SHP77 (cell line): ENCODE measurements around the gene R3HDM4.

Experiments used
- DNase-seq, 2 experiments: peaks; one replicate each; lab custom pipeline; 2025; lab: John Stamatoyannopoulos, UW

Gene R3HDM4

DNA sequence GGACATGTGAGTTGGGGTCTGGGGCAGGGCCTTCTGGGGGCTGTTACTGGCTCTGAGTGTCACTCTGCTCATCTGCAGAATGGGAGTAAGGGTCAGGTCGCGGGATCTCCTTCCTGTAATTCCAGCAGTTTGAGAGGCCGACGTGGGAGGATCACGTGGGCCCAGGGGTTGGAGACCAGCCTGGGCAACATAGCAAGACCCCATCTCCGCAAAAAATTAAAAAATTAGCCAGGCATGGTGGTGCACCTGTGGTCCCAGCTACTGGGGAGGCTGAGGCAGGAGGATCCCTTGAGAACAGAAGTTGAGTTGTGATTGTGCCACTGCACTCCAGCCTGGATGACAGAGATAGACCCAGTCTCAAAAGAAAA, 16.9 kb upstream of the R3HDM4 start:
- no peak for DNase-seq

DNA sequence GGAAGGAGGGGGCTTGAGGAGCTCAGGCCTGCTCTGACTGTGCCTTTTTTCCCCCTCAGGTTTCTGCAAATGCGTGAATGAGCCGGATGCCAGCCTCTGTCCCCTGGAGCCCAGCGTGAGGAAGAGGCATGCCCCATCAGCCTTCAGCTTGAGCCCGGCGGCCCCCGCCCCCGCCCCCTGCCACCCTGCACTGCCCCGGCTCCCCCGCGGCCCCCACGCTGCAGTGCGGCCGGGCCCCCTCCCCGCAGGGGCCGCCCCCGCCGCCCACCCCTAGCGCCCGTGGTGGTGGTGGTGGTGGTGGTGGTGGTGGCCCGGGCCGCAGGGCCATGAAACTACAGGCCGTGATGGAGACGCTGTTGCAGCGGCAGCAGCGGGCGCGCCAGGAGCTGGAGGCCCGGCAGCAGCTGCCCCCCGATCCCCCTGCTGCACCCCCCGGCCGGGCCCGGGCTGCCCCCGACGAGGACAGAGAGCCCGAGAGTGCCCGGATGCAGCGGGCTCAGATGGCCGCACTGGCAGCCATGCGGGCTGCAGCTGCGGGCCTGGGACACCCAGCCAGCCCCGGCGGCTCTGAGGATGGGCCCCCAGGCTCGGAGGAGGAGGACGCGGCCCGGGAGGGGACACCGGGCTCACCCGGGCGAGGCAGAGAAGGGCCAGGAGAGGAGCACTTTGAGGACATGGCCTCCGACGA, 16.3 kb upstream of the R3HDM4 start:
- DNase-seq: no peak

DNA sequence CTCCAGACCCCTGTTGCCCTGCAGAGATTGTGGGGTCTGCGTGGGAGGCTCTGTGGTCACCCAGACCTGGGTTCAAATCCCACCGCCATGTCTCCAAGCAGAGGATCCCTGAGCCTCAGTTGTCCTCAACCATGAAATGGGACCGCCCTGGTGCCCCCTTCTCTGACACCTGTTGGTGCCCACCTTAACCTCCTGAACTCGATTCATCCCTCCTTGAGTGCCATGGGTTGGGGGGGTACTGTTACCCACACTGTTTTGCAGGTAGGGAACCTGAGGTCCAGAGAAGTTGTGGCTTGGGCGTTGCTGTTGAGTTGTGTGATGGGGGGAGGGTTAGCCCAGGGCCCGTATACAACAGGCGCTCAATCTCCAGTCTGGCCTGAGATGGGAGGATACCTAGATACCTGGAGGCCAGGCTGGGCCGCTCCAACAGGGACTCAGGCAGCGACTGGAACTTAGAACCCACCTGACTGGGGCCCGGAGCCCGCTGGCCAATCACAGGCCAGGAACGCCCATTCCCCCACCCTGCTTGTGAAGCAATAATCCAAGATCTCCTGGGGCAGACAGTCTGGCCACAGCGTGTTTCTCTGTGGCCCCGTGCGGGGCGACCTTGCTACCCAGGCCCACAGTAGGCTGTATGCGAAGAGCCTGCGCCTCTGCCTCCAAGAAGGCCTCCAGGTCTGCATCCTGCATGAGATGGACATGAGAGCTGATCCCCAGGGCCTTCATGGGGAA, 15.6 kb upstream of the R3HDM4 start:
- DNase-seq: no peak

DNA sequence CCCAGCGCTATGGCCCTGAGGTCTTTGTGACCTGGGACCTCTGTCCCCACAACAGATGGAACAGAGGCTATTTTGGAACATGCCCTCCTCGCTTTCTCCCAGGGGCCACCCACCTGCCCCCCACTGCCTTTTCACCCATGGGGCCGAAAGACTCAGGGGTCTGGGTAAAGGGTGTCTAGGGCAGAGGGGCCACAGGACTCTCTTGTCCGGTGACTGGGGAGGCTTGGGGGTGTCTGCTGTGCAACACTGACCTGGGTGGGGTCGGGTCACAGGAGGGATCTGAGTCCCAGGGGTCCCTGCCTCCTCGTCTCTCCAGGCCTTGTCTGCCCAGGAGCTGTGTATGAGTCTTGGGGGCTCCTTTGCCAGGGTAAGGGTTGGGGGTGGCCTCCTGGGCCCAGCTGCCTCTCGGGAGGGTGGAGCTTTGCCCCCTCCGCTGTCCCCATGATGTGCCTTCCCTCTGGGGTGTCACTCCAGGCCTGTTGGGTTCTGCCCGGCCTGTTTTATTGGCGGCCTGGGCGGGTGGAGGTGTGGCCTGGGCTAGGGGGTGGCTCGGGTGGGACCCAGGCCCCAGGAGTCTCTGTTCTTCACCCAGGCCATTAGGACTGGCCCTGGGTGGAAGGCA, 14.9 kb upstream of the R3HDM4 start:
- no peak for DNase-seq

DNA sequence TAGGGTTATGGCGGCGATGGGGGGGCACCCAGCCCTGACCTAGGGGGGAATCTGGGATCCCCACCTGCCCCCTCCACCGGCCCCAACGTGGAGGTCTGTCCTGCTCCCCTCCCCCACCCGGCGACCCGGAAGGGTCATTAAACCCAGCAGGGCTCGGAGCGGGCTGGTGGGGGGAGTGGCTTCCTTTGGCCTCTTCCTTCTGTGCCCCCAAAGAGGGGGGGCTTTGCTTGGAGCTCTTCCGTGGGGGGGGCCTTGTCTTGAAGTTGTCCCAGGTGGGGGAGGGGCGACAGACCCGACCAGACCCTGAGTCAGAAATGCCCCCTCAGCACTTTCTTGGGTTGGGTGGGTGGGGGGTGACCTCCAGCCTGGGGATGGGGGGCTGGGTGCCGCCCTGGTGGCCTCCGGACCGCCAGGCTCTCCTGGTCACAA, 14.3 kb upstream of the R3HDM4 start:
- no peak for DNase-seq

DNA sequence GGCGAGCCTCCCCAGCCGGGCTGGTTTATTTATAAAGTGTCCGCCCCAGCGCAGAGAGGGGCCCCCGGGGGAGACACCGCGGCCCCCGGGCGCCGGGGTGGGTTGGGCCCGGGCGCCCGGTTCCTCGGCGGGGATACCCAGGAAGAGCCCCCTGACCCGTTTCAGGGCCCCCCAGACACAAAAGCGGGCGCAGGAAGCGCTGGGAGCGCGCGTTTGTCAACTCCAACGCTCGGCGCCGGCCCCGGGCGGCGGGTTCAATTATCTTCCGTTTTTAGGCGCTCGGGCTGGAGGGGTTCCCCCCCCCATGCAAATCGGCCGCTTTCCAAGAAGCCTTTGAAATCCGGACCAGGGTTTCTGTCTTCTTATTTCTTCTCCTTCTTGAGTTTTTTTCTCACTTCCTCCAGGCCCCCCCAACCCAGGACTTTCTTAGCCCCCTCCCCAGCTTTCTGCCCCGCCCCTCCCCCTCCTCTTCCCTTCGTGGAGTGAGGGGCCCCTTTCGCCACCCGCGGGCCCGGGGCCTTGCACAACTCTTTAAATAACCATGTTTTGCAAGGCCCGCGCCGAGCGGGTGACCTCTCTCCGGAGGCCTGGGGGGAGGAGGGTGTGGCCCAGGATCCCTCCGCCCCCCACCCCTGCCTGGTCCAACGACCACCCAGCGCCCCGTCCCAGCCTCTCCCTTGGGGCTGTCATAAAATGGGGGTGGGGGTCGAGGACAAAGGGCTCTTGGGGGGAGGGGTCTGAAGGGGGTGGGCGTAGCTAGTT, 13.8 kb upstream of the R3HDM4 start:
- DNase-seq: no peak

DNA sequence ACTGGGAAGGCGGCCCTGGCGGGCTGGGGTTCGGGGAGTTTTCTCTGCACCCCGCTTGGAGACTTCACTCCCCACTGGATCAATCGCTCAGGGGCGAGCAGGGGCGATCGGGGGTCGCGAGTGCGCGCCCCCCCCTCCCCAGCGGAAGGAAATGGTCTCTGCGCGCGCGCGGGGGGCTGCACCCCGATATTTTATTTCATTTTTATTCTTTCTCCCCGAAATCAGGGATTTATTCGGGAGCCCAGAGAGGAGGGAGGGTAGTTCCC, 13.2 kb upstream of the R3HDM4 start:
- DNase-seq: no peak

DNA sequence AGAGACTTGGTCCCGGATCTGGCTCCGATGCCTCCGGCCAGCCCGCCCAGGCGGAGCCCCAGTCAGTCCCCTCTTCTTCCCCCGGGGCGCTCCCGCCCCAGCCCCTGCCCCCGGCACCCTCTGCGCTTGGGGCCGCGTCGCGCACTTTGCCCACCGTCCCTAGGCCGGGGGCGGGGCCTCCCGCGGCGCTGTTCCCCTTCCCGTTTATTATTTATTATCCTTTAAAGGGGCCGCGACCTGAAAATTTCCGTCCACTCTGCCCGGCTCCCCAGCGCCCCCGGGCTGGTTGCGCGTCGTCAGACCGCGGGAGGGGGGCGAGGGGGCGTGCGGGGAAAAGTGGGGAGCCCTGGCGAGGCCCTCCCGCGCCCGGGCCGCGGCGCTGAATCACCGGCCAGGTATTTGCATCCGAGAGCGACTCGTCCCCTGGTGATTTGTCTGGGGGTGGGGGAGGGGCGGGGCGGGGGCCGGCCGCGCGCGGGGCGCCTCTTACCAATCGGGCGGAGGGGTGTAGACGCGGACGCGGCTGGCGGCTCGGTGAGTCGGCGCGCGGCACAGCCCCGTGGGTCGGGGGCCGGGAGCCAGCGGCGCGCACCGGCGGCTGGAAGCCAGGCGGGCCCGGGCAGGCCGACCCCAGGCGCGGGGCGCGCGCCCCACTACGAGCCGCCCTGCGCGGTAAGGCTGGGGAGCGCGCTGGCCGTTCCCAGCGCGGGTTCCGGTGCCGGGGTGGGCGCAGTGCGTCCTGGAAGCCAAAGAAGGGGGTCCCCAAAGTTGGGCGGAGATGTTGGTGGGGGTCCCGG, 12.7 kb upstream of the R3HDM4 start, which contains the start of gene ARID3A:
Gene ARID3A (plus strand): TSS at position 510 of the 797 bp plus-strand sequence. CDS start 3,494 bp downstream, outside the sequence.
- peak; percentile 65 to 83 for DNase-seq

DNA sequence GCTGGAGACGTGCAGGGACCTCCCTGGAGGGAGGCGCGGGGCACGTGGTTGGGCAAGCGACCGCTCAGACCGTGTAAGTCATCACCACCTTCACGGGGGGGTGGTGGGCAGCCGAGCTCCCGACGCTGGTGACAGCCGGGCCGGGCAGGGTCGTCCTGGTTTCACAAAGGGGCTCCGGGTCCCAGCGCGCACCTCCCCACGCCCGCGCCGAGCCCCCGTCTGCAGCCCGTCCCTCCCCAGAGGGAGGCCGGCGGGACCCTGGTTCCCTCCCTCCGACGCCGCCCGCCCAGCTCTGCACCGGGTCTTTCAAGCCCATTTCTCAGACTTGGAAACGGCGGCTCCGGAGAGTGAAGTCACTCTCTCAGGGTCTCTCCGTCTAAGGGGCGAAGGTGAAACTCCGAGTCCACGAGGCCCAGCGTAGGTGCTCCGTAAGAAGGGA, 12.1 kb upstream of the R3HDM4 start:
- peak in 1 of 2 experiments; percentile 83 for DNase-seq

DNA sequence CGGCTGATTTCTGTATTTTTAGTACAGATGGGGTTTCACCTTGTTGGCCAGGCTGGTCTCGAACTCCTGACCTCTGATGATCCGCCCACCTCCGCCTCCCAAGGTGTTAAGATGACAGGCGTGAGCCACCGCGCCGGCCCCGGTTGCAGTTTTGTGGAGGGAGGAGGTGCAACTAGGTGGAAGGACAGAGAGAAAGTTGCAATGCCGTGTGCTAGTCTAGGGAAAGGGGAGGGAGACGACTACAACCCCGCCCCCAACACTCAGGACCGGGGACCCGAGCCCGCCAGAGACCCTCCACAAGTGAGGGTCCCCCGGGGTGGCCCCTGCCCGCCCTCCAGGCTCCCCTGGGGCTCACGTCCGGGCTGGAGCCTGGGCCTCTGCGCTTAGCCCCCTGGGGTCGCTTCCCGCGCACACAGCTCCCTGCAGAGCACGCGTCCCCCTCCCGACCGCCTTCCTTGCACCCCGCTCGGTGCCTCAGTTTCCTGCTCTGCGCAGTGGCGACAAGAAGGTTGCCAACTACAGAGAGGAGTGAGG, 11.6 kb upstream of the R3HDM4 start:
- no peak for DNase-seq

DNA sequence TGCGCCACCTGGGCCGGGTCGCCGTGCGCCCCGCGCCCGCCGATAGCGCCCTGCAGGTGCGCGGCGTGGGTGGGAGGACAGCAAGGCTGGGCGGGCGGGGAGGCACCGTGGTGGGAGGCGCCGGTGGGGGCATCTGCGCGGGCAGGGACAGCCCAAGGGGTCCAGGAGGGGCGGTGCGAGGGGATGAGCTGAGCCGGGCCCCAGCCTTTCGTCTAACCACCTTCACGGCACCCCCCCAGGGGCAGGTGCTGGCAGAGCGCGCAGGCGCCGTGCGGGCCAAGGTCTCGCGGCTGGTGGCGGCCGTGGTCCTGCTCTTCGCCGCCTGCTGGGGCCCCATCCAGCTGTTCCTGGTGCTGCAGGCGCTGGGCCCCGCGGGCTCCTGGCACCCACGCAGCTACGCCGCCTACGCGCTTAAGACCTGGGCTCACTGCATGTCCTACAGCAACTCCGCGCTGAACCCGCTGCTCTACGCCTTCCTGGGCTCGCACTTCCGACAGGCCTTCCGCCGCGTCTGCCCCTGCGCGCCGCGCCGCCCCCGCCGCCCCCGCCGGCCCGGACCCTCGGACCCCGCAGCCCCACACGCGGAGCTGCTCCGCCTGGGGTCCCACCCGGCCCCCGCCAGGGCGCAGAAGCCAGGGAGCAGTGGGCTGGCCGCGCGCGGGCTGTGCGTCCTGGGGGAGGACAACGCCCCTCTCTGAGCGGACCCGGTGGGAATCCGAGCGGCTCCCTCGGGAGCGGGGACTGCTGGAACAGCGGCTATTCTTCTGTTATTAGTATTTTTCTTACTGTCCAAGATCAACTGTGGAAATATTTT, 7.2 kb upstream of the R3HDM4 start:
- no peak for DNase-seq

DNA sequence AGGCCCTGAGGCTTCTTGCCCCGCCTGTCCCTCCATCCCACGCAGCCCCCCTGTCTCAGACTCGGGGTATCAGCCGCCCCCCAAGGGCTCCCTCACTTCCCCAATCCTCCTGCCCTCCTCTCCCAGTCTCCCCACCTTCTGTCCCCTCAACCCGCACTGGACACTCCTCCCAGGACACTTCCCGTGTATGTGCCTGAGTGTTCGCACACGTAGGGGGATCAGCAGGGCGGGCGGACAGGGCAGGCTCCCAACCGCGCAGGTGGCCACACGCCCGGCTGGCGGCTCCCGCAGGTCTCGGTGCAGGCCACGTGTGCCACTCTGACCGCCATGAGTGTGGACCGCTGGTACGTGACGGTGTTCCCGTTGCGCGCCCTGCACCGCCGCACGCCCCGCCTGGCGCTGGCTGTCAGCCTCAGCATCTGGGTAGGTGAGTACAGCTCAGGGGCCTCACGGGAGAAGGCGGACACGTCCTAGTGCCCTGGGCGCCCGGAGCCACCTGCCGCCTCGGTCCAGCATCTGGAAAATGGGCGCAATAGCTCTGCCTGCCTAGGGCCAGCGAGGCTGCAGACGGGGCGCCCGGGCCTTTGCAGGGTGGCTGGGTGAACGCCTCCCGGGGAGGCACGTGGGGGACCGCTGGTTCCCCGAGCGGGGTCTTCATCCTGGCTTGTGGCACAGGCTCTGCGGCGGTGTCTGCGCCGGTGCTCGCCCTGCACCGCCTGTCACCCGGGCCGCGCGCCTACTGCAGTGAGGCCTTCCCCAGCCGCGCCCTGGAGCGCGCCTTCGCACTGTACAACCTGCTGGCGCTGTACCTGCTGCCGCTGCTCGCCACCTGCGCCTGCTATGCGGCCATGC, 6.4 kb upstream of the R3HDM4 start:
- DNase-seq: no peak

DNA sequence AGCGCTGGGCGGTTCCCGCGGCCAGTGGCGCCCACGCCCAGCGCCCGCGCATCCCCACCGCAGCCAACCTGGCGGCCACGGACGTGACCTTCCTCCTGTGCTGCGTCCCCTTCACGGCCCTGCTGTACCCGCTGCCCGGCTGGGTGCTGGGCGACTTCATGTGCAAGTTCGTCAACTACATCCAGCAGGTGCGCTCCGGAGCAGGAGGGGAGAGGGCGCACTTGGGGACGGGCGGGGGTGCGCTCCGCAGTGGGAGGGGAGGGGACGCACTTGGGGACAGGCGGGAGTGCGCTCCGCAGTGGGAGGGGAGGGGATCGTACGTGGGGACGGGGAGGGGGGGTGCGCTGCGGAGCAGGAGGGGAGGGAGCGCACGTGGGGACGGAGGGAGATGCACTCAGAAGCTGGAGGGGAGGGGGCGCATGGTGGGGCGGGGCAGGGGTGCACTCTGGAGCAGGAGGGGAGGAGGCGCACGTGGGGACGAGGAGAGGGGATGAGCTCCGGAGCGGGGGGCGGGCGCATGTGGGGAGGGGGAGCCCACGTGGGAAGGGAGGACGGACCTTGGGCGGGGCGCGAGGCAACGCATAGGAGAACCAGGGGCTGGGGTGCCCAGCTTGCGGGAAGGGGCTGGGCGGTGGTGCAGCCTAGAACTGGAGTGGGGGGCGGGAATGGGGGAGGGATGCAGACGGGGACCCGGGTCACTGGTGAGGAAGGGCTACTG, 5.6 kb upstream of the R3HDM4 start:
- no peak for DNase-seq

DNA sequence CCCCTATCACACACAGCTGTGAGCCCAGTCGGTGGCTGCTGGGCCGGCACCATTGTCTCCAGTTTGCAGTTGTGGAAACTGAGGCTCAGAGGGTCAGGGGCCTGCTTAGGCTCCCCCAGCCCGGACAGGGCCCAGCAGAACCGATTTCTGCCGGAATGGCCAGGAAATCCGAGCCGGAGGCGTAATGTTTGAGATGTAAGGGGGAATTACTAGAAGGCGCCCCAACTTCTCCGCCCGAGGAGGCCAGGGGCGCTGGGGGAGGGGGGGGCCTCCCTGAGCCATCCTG, 5.1 kb upstream of the R3HDM4 start:
- DNase-seq: no peak

DNA sequence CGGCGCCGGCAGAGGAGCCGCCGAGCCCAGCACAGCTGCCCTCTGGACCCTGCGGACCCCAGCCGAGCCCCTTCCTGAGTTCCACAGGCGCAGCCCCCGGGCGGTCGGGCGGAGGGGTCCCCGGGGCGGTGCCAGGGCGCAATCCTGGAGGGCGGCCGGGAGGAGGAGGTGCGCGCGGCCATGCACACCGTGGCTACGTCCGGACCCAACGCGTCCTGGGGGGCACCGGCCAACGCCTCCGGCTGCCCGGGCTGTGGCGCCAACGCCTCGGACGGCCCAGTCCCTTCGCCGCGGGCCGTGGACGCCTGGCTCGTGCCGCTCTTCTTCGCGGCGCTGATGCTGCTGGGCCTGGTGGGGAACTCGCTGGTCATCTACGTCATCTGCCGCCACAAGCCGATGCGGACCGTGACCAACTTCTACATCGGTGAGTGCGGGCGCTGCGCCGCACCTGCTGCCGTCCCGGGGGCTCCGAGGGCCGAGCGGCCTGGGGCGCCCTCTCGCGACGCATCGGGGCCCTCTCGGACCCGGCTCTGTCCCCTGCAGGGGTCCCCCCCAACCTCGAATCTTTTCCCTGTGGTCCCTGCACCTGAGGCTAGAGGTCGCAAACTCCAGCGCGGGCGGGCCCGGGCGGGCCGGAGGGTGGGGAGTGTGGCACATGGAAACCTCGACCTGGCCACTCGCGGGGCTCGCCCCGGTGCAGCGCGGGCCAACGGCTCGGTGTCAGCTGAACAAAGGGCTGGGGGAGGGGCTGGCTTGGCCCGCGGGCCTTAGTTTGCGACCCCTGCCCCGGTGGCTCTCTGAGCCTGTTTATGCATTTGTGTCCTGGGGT, 4.5 kb upstream of the R3HDM4 start, which contains the start of gene KISS1R:
Gene KISS1R (plus strand): TSS at position 11 of the 829 bp plus-strand sequence. CDS start 170 bp downstream, at position 181.
- peak; percentile 50 to 59 for DNase-seq

DNA sequence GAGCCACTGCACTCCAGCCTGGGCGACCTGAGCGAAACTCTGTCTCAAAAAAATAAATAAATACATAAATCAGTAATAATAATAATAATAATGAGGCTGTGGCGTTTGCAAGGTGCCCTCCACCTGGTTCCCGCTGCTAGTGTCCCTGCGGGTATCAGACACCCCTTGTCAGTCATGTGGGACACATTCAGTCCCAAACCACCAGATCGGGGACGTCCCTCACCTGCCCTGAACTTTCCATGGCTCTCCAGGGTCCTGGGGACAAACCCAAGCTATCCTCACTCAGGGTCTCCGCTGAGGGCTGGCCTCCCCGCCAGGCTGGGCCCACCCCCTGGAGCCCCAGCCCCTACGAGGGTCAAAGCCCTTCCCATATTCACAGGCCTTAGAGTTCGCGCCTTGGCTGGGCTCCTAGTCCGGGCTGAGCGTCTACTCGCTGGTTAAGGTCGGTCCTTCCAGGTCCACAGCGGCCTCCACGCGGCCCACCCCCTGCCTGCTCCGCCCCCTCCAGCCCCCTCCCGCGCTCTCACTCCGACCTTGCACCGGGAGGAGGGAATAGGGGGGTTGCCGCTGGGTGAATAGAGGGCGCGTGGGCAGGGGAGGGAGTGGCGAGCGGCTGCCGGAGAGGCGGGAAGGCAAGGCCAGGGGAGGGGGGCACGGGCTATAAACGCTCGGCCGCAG, 3.8 kb upstream of the R3HDM4 start:
- DNase-seq: peak in 1 of 2 experiments; percentile 17
